ENCODE results near the gene GALNTL6. TPM values are rescaled to one million over a fixed set of nuclear protein-coding genes. Genes with fewer than 3 reads are reported as not detected.

GALNTL6 gene
- total and polyA plus RNA-seq, 9 of the 15 experiments (the other 6 are each of a cell fraction or from before 2014, with no cell fraction given): 0.18 to 0.50 (median 0.29) TPM

DNA sequence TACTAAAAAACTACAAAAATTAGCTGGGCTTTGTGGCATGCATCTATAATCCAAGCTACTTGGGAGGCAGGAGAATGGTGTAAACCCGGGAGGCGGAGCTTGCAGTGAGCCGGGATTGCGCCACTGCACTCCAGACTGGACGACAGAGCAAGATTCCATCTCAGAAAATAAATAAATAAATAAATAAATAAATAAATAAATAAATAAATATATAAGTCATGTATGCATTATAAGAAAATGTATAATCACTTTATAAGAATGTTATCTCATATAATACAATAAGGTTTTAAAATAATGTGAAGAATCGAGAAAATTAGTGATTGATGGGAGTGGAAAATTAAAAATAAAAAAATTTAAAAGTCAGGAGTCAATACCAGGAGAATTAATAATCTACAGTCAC is 127.5 kb downstream of the GALNTL6 start:
- no peak overlapping the region for H3K4me3 ChIP-seq
- H3K36me3 ChIP-seq (ENCODE audit: control insufficient read depth, insufficient read depth, low read length): no peaks in the 10 kb centered on the region
- no peak overlapping the region for H3K27ac ChIP-seq (ENCODE audit: extremely low read depth, low read depth, low read length)
- H3K27me3 ChIP-seq (ENCODE audit: control insufficient read depth in 2 of 2, insufficient read depth in 2 of 2, low read length in 2 of 2): no peaks in the 10 kb centered on the region
- ATAC-seq: no peak
- no peak for DNase-seq (ENCODE audit: extremely low read depth in 1 of 4, low spot score in 3 of 4)
- CTCF ChIA-PET (ENCODE audit: low intra/inter-chr PET ratio): no interaction called here
- POLR2A ChIA-PET: no interaction called here
- FAIRE-seq: no peak
- no peaks in the 10 kb centered on the region for H4K20me1 ChIP-seq (replicated peaks; ENCODE audit: control insufficient read depth, insufficient read depth, low read length)
- BruUV-seq (replicated peaks): no TSS peak
- in situ Hi-C loops (cut with MboI): no loop called here
- no peaks in the 10 kb centered on the region for H3K4me1 ChIP-seq (replicated peaks in 1 of 2; ENCODE audit: control insufficient read depth in 2 of 2, insufficient read depth in 2 of 2, low read length in 2 of 2)
- H3K79me2 ChIP-seq (ENCODE audit: control insufficient read depth, insufficient read depth, low read length): no peaks in the 10 kb centered on the region
- no peak overlapping the region for H2AFZ ChIP-seq (ENCODE audit: low read depth, low read length)
- WGBS (ENCODE audit: insufficient coverage, low coverage, missing lambda C conversion rate): 1% methylated on average over 6 of the region's 6 CpGs
- H3K9ac ChIP-seq (ENCODE audit: insufficient read depth in 1 of 2, low read depth in 2 of 2, low read length in 2 of 2): no peak overlapping the region
- no peaks in the 10 kb centered on the region for H3K9me1 ChIP-seq (ENCODE audit: control insufficient read depth, insufficient read depth, low read length)
- no peaks in the 10 kb centered on the region for H3K9me3 ChIP-seq (replicated peaks; ENCODE audit: control insufficient read depth, insufficient read depth, low read depth, low read length)
- intact Hi-C loops (cut with micrococcal nuclease): no loop called here
- no peak overlapping the region for H3K4me2 ChIP-seq (ENCODE audit: insufficient read depth, low read length)
- TF ChIP-seq, protein P1, sequence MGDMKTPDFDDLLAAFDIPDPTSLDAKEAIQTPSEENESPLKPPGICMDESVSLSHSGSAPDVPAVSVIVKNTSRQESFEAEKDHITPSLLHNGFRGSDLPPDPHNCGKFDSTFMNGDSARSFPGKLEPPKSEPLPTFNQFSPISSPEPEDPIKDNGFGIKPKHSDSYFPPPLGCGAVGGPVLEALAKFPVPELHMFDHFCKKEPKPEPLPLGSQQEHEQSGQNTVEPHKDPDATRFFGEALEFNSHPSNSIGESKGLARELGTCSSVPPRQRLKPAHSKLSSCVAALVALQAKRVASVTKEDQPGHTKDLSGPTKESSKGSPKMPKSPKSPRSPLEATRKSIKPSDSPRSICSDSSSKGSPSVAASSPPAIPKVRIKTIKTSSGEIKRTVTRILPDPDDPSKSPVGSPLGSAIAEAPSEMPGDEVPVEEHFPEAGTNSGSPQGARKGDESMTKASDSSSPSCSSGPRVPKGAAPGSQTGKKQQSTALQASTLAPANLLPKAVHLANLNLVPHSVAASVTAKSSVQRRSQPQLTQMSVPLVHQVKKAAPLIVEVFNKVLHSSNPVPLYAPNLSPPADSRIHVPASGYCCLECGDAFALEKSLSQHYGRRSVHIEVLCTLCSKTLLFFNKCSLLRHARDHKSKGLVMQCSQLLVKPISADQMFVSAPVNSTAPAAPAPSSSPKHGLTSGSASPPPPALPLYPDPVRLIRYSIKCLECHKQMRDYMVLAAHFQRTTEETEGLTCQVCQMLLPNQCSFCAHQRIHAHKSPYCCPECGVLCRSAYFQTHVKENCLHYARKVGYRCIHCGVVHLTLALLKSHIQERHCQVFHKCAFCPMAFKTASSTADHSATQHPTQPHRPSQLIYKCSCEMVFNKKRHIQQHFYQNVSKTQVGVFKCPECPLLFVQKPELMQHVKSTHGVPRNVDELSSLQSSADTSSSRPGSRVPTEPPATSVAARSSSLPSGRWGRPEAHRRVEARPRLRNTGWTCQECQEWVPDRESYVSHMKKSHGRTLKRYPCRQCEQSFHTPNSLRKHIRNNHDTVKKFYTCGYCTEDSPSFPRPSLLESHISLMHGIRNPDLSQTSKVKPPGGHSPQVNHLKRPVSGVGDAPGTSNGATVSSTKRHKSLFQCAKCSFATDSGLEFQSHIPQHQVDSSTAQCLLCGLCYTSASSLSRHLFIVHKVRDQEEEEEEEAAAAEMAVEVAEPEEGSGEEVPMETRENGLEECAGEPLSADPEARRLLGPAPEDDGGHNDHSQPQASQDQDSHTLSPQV (IDR thresholded peaks at IDR 0.05): no peak
- TF ChIP-seq CBX2 (IDR thresholded peaks at IDR 0.05; ENCODE audit: insufficient read depth, low read length, poor library complexity, severe bottlenecking) (no peak), ZNF274 (IDR thresholded peaks at IDR 0.05; ENCODE audit: borderline replicate concordance, low read depth, low read length) (no peak), NFE2L1 (tag; IDR thresholded peaks at IDR 0.05; ENCODE audit: borderline replicate concordance, low read depth) (no peak), POLR2AphosphoS5 (IDR thresholded peaks at IDR 0.05; ENCODE audit: control insufficient read depth, insufficient read depth, low read depth, low read length) (no peak), ZNF197 (CRISPR knock-in tag; IDR thresholded peaks at IDR 0.05; ENCODE audit: low read depth) (no peak), RFX1 (IDR thresholded peaks at IDR 0.05) (no peak), RB1 (IDR thresholded peaks at IDR 0.05; ENCODE audit: low read depth) (no peak), ZBTB7A (IDR thresholded peaks at IDR 0.05; ENCODE audit: borderline replicate concordance, control insufficient read depth, low read depth, low read length) (no peak), TEAD1 (CRISPR knock-in tag; IDR thresholded peaks at IDR 0.05) (no peak)
- TF ChIP-seq, protein P2, sequence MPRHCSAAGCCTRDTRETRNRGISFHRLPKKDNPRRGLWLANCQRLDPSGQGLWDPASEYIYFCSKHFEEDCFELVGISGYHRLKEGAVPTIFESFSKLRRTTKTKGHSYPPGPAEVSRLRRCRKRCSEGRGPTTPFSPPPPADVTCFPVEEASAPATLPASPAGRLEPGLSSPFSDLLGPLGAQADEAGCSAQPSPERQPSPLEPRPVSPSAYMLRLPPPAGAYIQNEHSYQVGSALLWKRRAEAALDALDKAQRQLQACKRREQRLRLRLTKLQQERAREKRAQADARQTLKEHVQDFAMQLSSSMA (CRISPR knock-in tag; IDR thresholded peaks at IDR 0.05): no peak
- TF ChIP-seq, protein P3, sequence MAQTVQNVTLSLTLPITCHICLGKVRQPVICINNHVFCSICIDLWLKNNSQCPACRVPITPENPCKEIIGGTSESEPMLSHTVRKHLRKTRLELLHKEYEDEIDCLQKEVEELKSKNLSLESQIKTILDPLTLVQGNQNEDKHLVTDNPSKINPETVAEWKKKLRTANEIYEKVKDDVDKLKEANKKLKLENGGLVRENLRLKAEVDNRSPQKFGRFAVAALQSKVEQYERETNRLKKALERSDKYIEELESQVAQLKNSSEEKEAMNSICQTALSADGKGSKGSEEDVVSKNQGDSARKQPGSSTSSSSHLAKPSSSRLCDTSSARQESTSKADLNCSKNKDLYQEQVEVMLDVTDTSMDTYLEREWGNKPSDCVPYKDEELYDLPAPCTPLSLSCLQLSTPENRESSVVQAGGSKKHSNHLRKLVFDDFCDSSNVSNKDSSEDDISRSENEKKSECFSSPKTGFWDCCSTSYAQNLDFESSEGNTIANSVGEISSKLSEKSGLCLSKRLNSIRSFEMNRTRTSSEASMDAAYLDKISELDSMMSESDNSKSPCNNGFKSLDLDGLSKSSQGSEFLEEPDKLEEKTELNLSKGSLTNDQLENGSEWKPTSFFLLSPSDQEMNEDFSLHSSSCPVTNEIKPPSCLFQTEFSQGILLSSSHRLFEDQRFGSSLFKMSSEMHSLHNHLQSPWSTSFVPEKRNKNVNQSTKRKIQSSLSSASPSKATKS (CRISPR knock-in tag; IDR thresholded peaks at IDR 0.05): no peak
- TF ChIP-seq, protein P4, sequence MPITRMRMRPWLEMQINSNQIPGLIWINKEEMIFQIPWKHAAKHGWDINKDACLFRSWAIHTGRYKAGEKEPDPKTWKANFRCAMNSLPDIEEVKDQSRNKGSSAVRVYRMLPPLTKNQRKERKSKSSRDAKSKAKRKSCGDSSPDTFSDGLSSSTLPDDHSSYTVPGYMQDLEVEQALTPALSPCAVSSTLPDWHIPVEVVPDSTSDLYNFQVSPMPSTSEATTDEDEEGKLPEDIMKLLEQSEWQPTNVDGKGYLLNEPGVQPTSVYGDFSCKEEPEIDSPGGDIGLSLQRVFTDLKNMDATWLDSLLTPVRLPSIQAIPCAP (CRISPR knock-in tag; IDR thresholded peaks at IDR 0.05; ENCODE audit: borderline replicate concordance): no peak

All from K562 (cell line).